Activated T-cell treated with anti-CD3 and anti-CD28 coated beads, Interleukin-2, amount 50 U/mL, for 72 hours (primary cell): ENCODE measurements around the gene SERPINB8. TPM values are rescaled to one million over a fixed set of nuclear protein-coding genes. Genes with fewer than 3 reads are reported as not detected.
A peak's percentile ranks its signal among the peaks of the same experiment; 100 is the strongest.
"Not testable (repeated sequence)": the region's sequence is repeated elsewhere in the genome, so short reads cannot be mapped to it uniquely, and the experiment has no call there.

Experiments used
- ATAC-seq, 2 donors: fragments of 150-1000 bp; cut with Tn5 transposase; replicated peaks in 1 of 2; 2 replicates each; pipeline ENCODE4 v1.10.0; 2021; ENCODE audit warnings: moderate library complexity in 2 of 2, mild to moderate bottlenecking in 1 of 2
- DNase-seq, 2 donors: peaks; one replicate each; pipeline ENCODE4 v3.0.0; 2021 to 2022; ENCODE audit warnings: mixed read lengths in 1 of 2
- H3K27ac Mint-ChIP-seq: one replicate; pipeline ENCODE4 v1.8.0; 2022; ENCODE audit warnings: mild to moderate bottlenecking, moderate library complexity, mixed read lengths
- H3K27me3 Mint-ChIP-seq: one replicate; pipeline ENCODE4 v1.8.0; 2022; ENCODE audit warnings: low read depth, mixed read lengths
- H3K36me3 Mint-ChIP-seq, 2 donors: one replicate each; pipeline ENCODE4 v1.8.0; 2022; ENCODE audit warnings: mixed read lengths in 2 of 2, mild to moderate bottlenecking in 1 of 2; ENCODE audit not compliant: insufficient read depth in 2 of 2
- H3K4me1 Mint-ChIP-seq: one replicate; pipeline ENCODE4 v1.8.0; 2022; ENCODE audit warnings: low read depth, mixed read lengths
- H3K4me3 Mint-ChIP-seq, 2 donors: one replicate each; pipeline ENCODE4 v1.8.0; 2022; ENCODE audit warnings: mild to moderate bottlenecking in 2 of 2, mixed read lengths in 2 of 2, moderate library complexity in 2 of 2
- H3K9me3 Mint-ChIP-seq, 2 donors: one replicate each; pipeline ENCODE4 v1.8.0; 2022; ENCODE audit warnings: mixed read lengths in 2 of 2
- total RNA-seq, 2 donors: library from RNA; stranded (reverse); gene quantifications; one replicate each; pipeline ENCODE4 v1.2.3, GENCODE V29; 2022

The SERPINB8 gene, protein sequence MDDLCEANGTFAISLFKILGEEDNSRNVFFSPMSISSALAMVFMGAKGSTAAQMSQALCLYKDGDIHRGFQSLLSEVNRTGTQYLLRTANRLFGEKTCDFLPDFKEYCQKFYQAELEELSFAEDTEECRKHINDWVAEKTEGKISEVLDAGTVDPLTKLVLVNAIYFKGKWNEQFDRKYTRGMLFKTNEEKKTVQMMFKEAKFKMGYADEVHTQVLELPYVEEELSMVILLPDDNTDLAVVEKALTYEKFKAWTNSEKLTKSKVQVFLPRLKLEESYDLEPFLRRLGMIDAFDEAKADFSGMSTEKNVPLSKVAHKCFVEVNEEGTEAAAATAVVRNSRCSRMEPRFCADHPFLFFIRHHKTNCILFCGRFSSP
- 10 to 100 TPM; 18.6 to 28.8 TPM for total RNA-seq

- Mint-ChIP-seq H3K4me3 (peak within 1 kb of the TSS; percentile 88 to 99), H3K9me3 (peaks cover 0 to 1% of the 10 kb centered on the region in 2 donors)
Measured at GRCh38 chr18:63969942-63970808, at the start of gene SERPINB8. Gene SERPINB8, plus strand, starts transcription at chr18:63970081. Its CDS starts 8,228 bp downstream, at chr18:63978309.

GRCh38 chr18:63922049-63922448 is 47.8 kb upstream of the SERPINB8 start:
- no peaks in the 10 kb centered on the region for H3K4me1 Mint-ChIP-seq
- peaks cover 44% of the 10 kb centered on the region for H3K27me3 Mint-ChIP-seq
- DNase-seq (no peak), ATAC-seq (no peak)
- H3K36me3 Mint-ChIP-seq: no peaks in the 10 kb centered on the region
- H3K27ac Mint-ChIP-seq: no peak overlapping the region
- no peak overlapping the region for H3K4me3 Mint-ChIP-seq
- H3K9me3 Mint-ChIP-seq: no peaks in the 10 kb centered on the region

More at GRCh38 chr18:63969942-63970808, at the start of gene SERPINB8:
- peaks cover 41% of the 10 kb centered on the region for H3K4me1 Mint-ChIP-seq
- peaks cover 6% of the 10 kb centered on the region in 2 donors for H3K36me3 Mint-ChIP-seq
- DNase-seq: peak; percentile 87 to 89
- ATAC-seq: peak; percentile 91 to 95
- no peaks in the 10 kb centered on the region for H3K27me3 Mint-ChIP-seq
- peak within 1 kb of the TSS; percentile 94 for H3K27ac Mint-ChIP-seq

GRCh38 chr18:63924551-63924950 is 45.3 kb upstream of the SERPINB8 start:
- Mint-ChIP-seq H3K4me1 (no peaks in the 10 kb centered on the region), H3K27ac (no peak overlapping the region), H3K27me3 (peaks cover 34% of the 10 kb centered on the region), H3K36me3 (no peaks in the 10 kb centered on the region), H3K9me3 (no peaks in the 10 kb centered on the region), H3K4me3 (no peak overlapping the region)
- no peak for DNase-seq
- ATAC-seq: no peak

- Mint-ChIP-seq H3K9me3 (no peaks in the 10 kb centered on the region), H3K27ac (no peak overlapping the region), H3K4me3 (no peak overlapping the region), H3K27me3 (peaks cover 21% of the 10 kb centered on the region), H3K36me3 (no peaks in the 10 kb centered on the region), H3K4me1 (no peaks in the 10 kb centered on the region)
- ATAC-seq: no peak
- DNase-seq: no peak
Measured at GRCh38 chr18:63928331-63928730, 41.5 kb upstream of the SERPINB8 start.

DNA sequence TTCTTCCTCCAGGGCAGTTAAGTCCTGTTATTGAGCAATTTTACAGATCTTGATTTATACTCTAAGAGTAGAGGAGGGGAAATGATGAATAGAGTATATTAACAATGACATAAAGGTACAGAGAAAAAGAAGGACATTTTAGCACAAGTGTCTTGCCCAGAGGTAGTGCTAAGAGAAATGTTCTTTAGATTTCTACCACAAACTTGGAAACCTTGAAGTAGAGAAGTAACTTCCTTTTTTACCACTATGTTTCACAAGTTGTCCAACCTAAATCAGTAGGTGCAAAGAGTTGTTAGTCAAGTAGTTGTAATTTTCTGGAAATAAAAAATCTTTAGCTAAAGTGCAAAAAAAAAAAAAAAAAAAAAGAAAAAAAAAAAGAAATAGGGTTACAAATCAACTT is 40.5 kb upstream of the SERPINB8 start:
- ATAC-seq, H3K36me3 Mint-ChIP-seq, H3K4me1 Mint-ChIP-seq, H3K27ac Mint-ChIP-seq, H3K4me3 Mint-ChIP-seq, H3K9me3 Mint-ChIP-seq, DNase-seq: not testable (repeated sequence)
- peaks cover 21% of the 10 kb centered on the region for H3K27me3 Mint-ChIP-seq

GRCh38 chr18:63930773-63931354 is 39.0 kb upstream of the SERPINB8 start:
- peaks cover 14% of the 10 kb centered on the region for H3K27me3 Mint-ChIP-seq
- H3K36me3 Mint-ChIP-seq: no peaks in the 10 kb centered on the region
- DNase-seq (no peak), ATAC-seq (no peak)
- H3K4me3 Mint-ChIP-seq: no peak overlapping the region
- no peaks in the 10 kb centered on the region for H3K9me3 Mint-ChIP-seq
- no peak overlapping the region for H3K27ac Mint-ChIP-seq
- no peaks in the 10 kb centered on the region for H3K4me1 Mint-ChIP-seq

GRCh38 chr18:63936156-63936931 is 33.5 kb upstream of the SERPINB8 start:
- no peaks in the 10 kb centered on the region for H3K4me1 Mint-ChIP-seq
- ATAC-seq: peak; percentile 98
- H3K4me3 Mint-ChIP-seq: peak overlapping the region; percentile 69 to 76
- no peaks in the 10 kb centered on the region for H3K9me3 Mint-ChIP-seq
- H3K36me3 Mint-ChIP-seq: no peaks in the 10 kb centered on the region
- DNase-seq: peak; percentile 77 to 78
- peaks cover 13% of the 10 kb centered on the region for H3K27me3 Mint-ChIP-seq
- H3K27ac Mint-ChIP-seq: no peak overlapping the region

DNA sequence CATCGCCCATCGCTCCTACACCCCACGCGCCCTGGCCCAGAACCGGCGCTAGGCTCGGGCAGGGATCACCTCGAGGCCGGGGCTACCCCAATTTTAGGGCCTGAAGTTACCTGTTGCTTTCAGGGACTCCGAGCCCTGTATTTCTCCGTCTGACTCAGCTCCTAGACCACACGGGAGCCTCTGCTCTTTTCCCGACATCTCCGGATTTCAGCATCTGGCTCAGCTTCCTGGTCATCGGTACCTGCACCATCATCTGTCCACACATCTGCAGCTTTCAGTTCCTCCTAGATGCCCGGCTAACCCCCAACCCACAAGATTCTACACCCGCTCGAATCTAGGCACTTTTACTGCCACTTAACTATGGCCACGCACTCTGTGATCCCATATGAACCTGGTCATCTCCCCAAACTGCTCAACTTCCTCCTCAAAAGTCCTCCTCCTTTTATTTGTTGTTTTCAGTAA is 32.9 kb upstream of the SERPINB8 start:
- no peaks in the 10 kb centered on the region for H3K36me3 Mint-ChIP-seq
- peaks cover 19% of the 10 kb centered on the region for H3K27me3 Mint-ChIP-seq
- no peak overlapping the region for H3K4me3 Mint-ChIP-seq
- no peak overlapping the region for H3K27ac Mint-ChIP-seq
- ATAC-seq (no peak), DNase-seq (no peak)
- H3K9me3 Mint-ChIP-seq: no peaks in the 10 kb centered on the region
- no peaks in the 10 kb centered on the region for H3K4me1 Mint-ChIP-seq

- ATAC-seq (no peak), DNase-seq (no peak)
- Mint-ChIP-seq H3K4me1 (no peaks in the 10 kb centered on the region), H3K27ac (no peak overlapping the region), H3K27me3 (peaks cover 43% of the 10 kb centered on the region), H3K9me3 (no peaks in the 10 kb centered on the region), H3K36me3 (no peaks in the 10 kb centered on the region), H3K4me3 (no peak overlapping the region)
Measured at GRCh38 chr18:63940008-63940407, 29.9 kb upstream of the SERPINB8 start.

DNA sequence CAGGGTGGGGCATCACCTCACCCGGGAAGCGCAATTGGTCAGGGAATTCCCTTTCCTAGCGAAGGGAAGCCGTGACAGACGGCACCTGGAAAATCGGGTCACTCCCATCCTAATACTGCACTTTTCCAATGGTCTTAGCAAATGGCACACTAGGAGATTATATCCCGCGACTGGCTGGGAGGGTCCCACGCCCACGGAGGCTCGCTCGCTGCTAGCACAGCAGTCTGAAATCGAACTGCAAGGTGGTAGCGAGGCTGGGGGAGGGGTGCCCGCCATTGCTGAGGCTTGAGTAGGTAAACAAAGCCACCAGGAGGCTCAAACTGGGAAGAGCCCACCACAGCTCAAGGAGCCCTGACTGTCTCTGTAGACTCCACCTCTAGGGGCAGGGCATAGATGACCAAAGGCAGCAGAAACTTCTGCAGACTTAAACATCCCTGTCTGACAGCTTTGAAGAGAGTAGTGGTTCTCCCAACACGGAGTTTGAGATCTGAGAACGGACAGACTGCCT is 29.3 kb upstream of the SERPINB8 start:
- not testable (repeated sequence) for DNase-seq, H3K9me3 Mint-ChIP-seq, ATAC-seq, H3K36me3 Mint-ChIP-seq, H3K27ac Mint-ChIP-seq, H3K4me1 Mint-ChIP-seq, H3K4me3 Mint-ChIP-seq
- H3K27me3 Mint-ChIP-seq: peaks cover 42% of the 10 kb centered on the region

GRCh38 chr18:63947051-63947790 is 22.7 kb upstream of the SERPINB8 start:
- Mint-ChIP-seq H3K36me3 (peaks cover 3 to 6% of the 10 kb centered on the region in 2 donors), H3K4me3 (peak overlapping the region in 1 of 2 donors; percentile 75), H3K4me1 (peaks cover 49% of the 10 kb centered on the region)

More at GRCh38 chr18:63947051-63947790, 22.7 kb upstream of the SERPINB8 start:
- ATAC-seq: no peak
- Mint-ChIP-seq H3K9me3 (peaks cover 3 to 4% of the 10 kb centered on the region in 2 donors), H3K27me3 (peaks cover 48% of the 10 kb centered on the region), H3K27ac (peak overlapping the region; percentile 83)
- DNase-seq: no peak
